Retinal pigment epithelial cell (primary cell): ENCODE data around the gene GPR61.

Experiments
- DNase-seq: peaks from one replicate; pipeline ENCODE4 v3.0.0-alpha.2; 2010; ENCODE audit warnings: low read depth
- H3K4me3 ChIP-seq: 2 replicates; pipeline ENCODE4 v1.5.1; 2011; ENCODE audit warnings: mild to moderate bottlenecking, low read length, control low read depth, moderate library complexity
- TF ChIP-seq, protein P1 (sequence below): conservative IDR thresholded peaks from 2 replicates; pipeline ENCODE4 v1.5.1; 2011; ENCODE audit warnings: low read depth, low read length, control low read depth, inconsistent platforms

Gene GPR61

DNA sequence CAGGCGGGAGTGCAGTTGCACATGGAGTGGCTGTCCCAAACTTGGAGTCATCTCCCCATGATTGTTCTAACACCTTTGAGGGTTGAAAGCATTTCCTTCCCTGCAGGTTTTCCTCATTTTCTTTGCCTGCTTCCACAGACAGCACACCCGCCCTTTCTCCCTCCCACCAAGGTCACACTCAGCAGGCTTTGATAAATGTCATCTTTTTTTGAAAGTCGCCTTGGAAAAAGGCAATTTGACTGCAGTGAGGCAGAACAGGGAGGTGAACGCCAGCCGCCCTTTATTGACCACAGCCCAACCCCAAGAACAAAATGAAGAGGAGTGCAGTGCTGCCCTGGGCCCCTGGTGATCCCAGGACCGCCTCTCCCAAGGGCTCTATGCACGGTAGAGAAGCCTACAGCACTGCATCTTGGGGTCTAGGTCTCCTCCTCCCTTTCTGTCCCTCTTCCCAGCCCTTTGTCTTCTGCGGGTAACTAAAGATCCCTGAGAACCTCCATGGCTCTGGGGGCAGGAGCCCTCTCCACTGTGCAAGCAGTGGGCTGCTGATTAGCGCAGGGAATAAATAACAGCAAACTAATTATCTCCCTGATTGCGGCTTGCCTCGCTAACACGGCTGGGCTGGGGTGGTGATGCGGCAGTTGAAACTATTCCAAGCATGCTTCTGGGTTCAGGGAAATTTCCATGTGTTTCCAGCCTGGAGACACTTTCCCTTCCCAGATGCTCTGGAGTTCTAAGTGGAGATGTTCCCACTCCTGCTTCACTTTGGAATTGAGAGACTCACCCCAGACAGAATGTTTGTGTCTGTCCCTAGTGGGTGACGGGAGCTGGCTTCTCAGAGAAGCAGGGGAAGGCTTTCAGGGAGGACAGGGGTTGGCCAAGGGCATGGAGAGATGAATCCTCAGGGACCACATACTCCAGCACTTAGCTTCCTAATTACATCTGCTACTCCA, 18.4 kb upstream of the GPR61 start:
- DNase-seq, result no peak
- TF ChIP-seq, protein P1, sequence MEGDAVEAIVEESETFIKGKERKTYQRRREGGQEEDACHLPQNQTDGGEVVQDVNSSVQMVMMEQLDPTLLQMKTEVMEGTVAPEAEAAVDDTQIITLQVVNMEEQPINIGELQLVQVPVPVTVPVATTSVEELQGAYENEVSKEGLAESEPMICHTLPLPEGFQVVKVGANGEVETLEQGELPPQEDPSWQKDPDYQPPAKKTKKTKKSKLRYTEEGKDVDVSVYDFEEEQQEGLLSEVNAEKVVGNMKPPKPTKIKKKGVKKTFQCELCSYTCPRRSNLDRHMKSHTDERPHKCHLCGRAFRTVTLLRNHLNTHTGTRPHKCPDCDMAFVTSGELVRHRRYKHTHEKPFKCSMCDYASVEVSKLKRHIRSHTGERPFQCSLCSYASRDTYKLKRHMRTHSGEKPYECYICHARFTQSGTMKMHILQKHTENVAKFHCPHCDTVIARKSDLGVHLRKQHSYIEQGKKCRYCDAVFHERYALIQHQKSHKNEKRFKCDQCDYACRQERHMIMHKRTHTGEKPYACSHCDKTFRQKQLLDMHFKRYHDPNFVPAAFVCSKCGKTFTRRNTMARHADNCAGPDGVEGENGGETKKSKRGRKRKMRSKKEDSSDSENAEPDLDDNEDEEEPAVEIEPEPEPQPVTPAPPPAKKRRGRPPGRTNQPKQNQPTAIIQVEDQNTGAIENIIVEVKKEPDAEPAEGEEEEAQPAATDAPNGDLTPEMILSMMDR, result no peak
- H3K4me3 ChIP-seq, result no peak overlapping the region

GRCh38 chr1:109522026-109522425, 17.6 kb upstream of the GPR61 start:
- no peak for DNase-seq
- TF ChIP-seq, protein P1, result no peak
- H3K4me3 ChIP-seq, result no peak overlapping the region

- no peak for DNase-seq
- H3K4me3 ChIP-seq, result no peak overlapping the region
- TF ChIP-seq, protein P1, result no peak
Measured at GRCh38 chr1:109523706-109524105, 16.0 kb upstream of the GPR61 start.

GRCh38 chr1:109527098-109527811, 12.4 kb upstream of the GPR61 start:
- TF ChIP-seq, protein P1, result no peak
- no peak for DNase-seq
- H3K4me3 ChIP-seq, result no peak overlapping the region

- no peak for DNase-seq
- TF ChIP-seq, protein P1, result no peak
- H3K4me3 ChIP-seq, result no peak overlapping the region
Measured at GRCh38 chr1:109527846-109528695, 11.6 kb upstream of the GPR61 start.

DNA sequence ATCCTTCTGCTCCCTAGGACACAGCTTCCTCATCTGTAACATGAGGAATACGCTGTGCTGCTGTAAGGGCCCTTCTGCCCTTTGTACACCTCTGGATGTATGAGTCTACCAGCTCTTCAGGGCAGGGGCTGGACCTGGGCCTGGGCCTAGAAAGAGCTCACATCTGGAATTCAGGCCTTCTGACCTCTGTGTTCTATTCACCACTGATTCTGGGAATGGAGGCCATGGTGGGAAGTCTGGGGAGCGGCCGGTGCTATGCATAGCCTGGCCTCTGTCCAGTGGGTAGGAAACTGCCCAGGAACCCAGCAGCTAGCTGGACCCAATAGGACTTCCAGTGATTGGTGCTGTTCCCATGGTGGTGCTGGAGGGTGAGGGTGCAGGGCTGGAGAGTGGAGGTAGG, 11.0 kb upstream of the GPR61 start:
- no peak for DNase-seq

More for the DNA sequence above, 11.0 kb upstream of the GPR61 start:
- H3K4me3 ChIP-seq, result no peak overlapping the region
- TF ChIP-seq, protein P1, result no peak
